Measurements from ENCODE around the gene ACTRT3.

- TF ChIP-seq POLR2A (IDR thresholded peaks at IDR 0.05) (no peak), CTCF (IDR thresholded peaks at IDR 0.05) (no peak), POLR2AphosphoS5 (IDR thresholded peaks at IDR 0.05) (no peak)
Measured at GRCh38 chr3:169739067-169739466, 30.3 kb downstream of the ACTRT3 start.

Measured in prostate gland (tissue), 2 donors.